Bone marrow (tissue), 2 donors: ENCODE data around the gene RHOT1.

Experiments used
- DNase-seq, 2 donors: peaks; one replicate each; lab custom pipeline; 2025; lab: John Stamatoyannopoulos, UW

RHOT1 gene

DNA sequence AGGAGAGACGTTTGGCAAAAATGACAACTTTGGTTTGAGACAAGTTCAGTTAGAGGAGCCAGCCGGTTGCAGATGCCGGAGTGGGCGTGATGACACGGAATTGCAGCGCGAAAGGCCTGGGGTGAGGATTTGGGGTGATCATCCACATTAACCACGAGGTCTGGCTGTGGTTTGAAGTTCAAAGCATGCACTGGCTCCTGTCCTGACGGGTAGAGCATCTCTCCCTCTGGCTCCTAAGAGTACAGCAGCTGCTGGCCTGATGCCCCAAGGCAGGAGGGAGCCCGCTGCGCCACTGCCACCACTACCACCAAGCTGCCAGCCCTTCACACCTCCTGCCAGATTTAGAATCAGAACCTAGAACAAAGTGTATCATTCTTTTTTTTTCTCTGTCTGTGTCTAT lies 127.1 kb downstream of the RHOT1 start:
- no peak for DNase-seq

DNA sequence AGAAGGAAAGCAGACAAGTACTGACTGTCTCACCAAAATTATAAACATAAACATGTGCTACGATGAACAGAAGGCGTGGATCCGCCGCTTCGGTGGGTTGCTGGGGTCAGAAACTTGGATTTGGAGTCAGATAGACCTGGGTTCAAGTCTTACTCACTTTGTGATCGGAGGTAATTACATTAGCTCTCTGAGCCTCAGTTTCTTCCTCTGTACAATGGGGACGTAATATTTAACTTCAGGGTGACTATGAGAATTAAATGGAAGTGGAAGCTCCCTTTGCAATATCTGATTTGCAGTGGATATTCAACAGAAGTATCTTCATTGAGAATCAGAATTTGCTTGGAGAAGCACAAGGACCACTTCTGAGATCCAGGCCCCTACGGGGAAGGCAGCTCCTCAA lies 129.5 kb downstream of the RHOT1 start:
- DNase-seq = no peak

DNA sequence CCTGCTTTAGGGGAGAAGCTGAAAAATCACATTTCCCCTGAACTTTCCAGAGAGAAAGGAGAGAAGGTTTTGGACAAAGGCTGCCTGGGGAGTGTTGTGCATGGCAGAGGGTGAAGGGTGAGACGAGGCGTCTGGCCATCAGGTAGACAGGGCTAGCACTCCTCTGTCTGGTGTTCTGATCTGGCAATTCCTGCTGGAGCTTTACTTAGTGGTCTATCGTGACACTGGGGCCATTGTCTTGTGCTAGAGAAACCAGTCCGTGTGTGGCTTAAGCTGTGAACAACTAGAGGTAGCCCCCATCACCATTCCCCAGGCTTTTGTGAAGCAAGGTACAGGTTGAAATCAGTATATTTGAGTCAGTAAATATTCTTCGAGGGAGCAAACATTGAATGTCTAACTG lies 131.8 kb downstream of the RHOT1 start:
- DNase-seq = no peak

DNA sequence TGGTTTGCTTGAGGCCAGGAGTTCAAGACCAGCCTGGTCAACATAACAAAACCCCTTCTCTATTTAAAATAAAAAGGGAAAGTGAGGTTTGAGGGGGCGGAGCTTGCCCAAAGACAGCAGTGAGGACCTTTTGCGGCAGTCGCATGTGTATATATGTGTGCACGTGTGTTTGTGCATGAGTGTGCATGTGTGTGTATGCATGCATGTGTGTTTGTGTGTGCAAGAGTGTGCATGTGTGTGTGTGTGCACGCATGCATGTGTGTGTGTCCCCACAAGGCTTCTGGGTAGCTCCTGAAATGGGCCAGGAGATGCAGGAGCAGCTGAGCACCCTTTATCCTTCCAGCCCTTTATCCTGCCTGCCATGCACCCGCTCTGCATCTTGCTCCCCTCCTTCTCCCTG lies 132.3 kb downstream of the RHOT1 start:
- DNase-seq = no peak
